Measurements from ENCODE around the gene MEGF11. TPM values are rescaled to one million over a fixed set of nuclear protein-coding genes. Genes with fewer than 3 reads are reported as not detected.
A peak's percentile ranks its signal among the peaks of the same experiment; 100 is the strongest.

The MEGF11 gene
- total RNA-seq, 1 experiment from 2014 or later, result 1.2 TPM

- Histone ChIP-seq H2BK20ac (ENCODE audit: low read depth, low read length, poor library complexity, severe bottlenecking) (no peak overlapping the region), H4K91ac (ENCODE audit: insufficient read length, low read depth, low read length) (no peak overlapping the region), H2BK5ac (ENCODE audit: insufficient read length, low read length) (no peak overlapping the region), H3K23me2 (ENCODE audit: insufficient read length, low read depth, low read length, poor library complexity, severe bottlenecking) (no peaks in the 10 kb centered on the region), H3K4me1 (ENCODE audit: insufficient read depth, low read length) (no peaks in the 10 kb centered on the region), H4K8ac (replicated peaks; ENCODE audit: insufficient read length, low read depth, low read length) (no peak overlapping the region), H2BK15ac (ENCODE audit: low read depth, low read length) (no peak overlapping the region), H3K23ac (ENCODE audit: insufficient read length, low read depth, low read length) (no peak overlapping the region), H3K79me2 (ENCODE audit: insufficient read depth, low read length) (no peaks in the 10 kb centered on the region), H3T11ph (ENCODE audit: low read length) (no peak overlapping the region), H3K4ac (ENCODE audit: low read depth, low read length) (no peak overlapping the region), H3K14ac (ENCODE audit: insufficient read depth, low read length) (no peak overlapping the region), H3K9ac (ENCODE audit: extremely low read depth, insufficient read length, low read length) (no peak overlapping the region), H2BK12ac (ENCODE audit: insufficient read length, low read depth, low read length) (no peak overlapping the region), H3K18ac (ENCODE audit: insufficient read length, low read depth, low read length) (peak overlapping the region; percentile 7), H2AK5ac (ENCODE audit: insufficient read length, low read length) (no peak overlapping the region), H3K27ac (ENCODE audit: insufficient read length, low read depth, low read length) (no peak overlapping the region), H3K27me3 (ENCODE audit: insufficient read depth, low read length) (no peaks in the 10 kb centered on the region), H3K56ac (ENCODE audit: insufficient read length, low read depth, low read length) (no peak overlapping the region), H2BK120ac (ENCODE audit: low read depth, low read length, poor library complexity, severe bottlenecking) (no peak overlapping the region), H4K5ac (ENCODE audit: insufficient read length, low read depth, low read length) (no peak overlapping the region), H3K9me3 (ENCODE audit: control insufficient read depth, low read depth, low read length) (no peaks in the 10 kb centered on the region), H2AFZ (ENCODE audit: low read length) (no peak overlapping the region), H4K20me1 (ENCODE audit: control insufficient read depth, insufficient read depth, insufficient read length) (no peaks in the 10 kb centered on the region), H3K4me2 (ENCODE audit: insufficient read depth, insufficient read length, low read length) (no peak overlapping the region), H3K79me1 (ENCODE audit: insufficient read depth, low read depth, low read length, poor library complexity, severe bottlenecking) (no peaks in the 10 kb centered on the region)
- Mint-ChIP-seq H3K4me1 (peaks cover 27 to 30% of the 10 kb centered on the region in 2 experiments), H3K36me3 (ENCODE audit: insufficient read depth in 1 of 3, low read depth in 3 of 3) (no peaks in the 10 kb centered on the region), H3K27ac (peak overlapping the region in 1 of 3 experiments; percentile 80; a peak in 1 of 7 replicates), H3K9me3 (no peaks in the 10 kb centered on the region; a peak in 1 of 5 replicates), H3K27me3 (ENCODE audit: low read depth) (peaks cover 7% of the 10 kb centered on the region), H3K4me3 (no peak overlapping the region)
- WGBS (ENCODE audit: extremely low coverage, insufficient read length, low lambda C conversion rate), result no CpG with 5 or more reads among the region's 8 CpGs
- TF ChIP-seq CTCF (conservative IDR thresholded peaks at IDR 0.05), result no peak
- DNase-seq, result no peak
These were observed 138.6 kb downstream of the MEGF11 start for GRCh38 chr15:66114863-66115425.
